Measurements from ENCODE around the gene C1orf105. TPM values are rescaled to one million over a fixed set of nuclear protein-coding genes. Genes with fewer than 3 reads are reported as not detected.
"Not testable (repeated sequence)": the region's sequence is repeated elsewhere in the genome, so short reads cannot be mapped to it uniquely, and the experiment has no call there.

Gene C1orf105
- not detected for total RNA-seq

- Histone ChIP-seq H3K27ac (no peak within 1 kb of the TSS), H3K36me3 (no peaks in the 10 kb centered on the region), H3K27me3 (no peaks in the 10 kb centered on the region), H3K9me3 (no peaks in the 10 kb centered on the region), H3K4me1 (no peaks in the 10 kb centered on the region), H3K4me3 (no peak within 1 kb of the TSS)
- intact Hi-C loops (cut with DNase I; ENCODE audit: low total_unique reads) (no loop called here), in situ Hi-C loops (cut with MboI; ENCODE audit: low pct_ligation_motif_present in 1 of 4, low pct_unique_long_range_greater_than_20kb in 1 of 4, low sequenced_read_pairs in 3 of 4) (loop anchor here in 2 of 4 donors (25.0 kb wide), 3 partner anchors 333 to 608 kb away; no protein-coding TSS in a partner anchor)
- 86 to 100% methylated on average over 1 of the region's 1 CpG for WGBS, 2 donors (ENCODE audit: low coverage in 1 of 2)
- DNase-seq, result no peak
- TF ChIP-seq POLR2AphosphoS5 (IDR thresholded peaks at IDR 0.05), result no peak
- no peak for TF ChIP-seq EP300 (IDR thresholded peaks at IDR 0.05; ENCODE audit: low read depth)
- TF ChIP-seq CTCF (IDR thresholded peaks at IDR 0.05), result no peak
- TF ChIP-seq POLR2A (IDR thresholded peaks at IDR 0.05), result no peak
These were observed at the start of gene C1orf105 for GRCh38 chr1:172420385-172420784. Gene C1orf105, plus strand, starts transcription at chr1:172420685. Its CDS starts 201 bp downstream, at chr1:172420886.

GRCh38 chr1:172371646-172372045 is 48.8 kb upstream of the C1orf105 start:
- H3K36me3 ChIP-seq; H3K4me1 ChIP-seq; in situ Hi-C loops (cut with MboI; ENCODE audit: low pct_ligation_motif_present in 1 of 4, low pct_unique_long_range_greater_than_20kb in 1 of 4, low sequenced_read_pairs in 3 of 4); DNase-seq; H3K27ac ChIP-seq; intact Hi-C loops (cut with DNase I; ENCODE audit: low total_unique reads); H3K4me3 ChIP-seq; H3K27me3 ChIP-seq: not testable (repeated sequence)
- H3K9me3 ChIP-seq, result peaks cover 8 to 12% of the 10 kb centered on the region in 2 donors
- 90 to 94% methylated on average over 1 of the region's 3 CpGs for WGBS, 2 donors (ENCODE audit: low coverage in 1 of 2)

GRCh38 chr1:172373864-172374263 is 46.6 kb upstream of the C1orf105 start:
- H3K36me3 ChIP-seq, result no peaks in the 10 kb centered on the region
- TF ChIP-seq POLR2AphosphoS5 (IDR thresholded peaks at IDR 0.05) (no peak), EP300 (IDR thresholded peaks at IDR 0.05; ENCODE audit: low read depth) (no peak), CTCF (IDR thresholded peaks at IDR 0.05) (no peak), POLR2A (IDR thresholded peaks at IDR 0.05) (no peak)
- 50 to 75% methylated on average over 1 of the region's 1 CpG for WGBS, 2 donors (ENCODE audit: low coverage in 1 of 2)
- intact Hi-C loops (cut with DNase I; ENCODE audit: low total_unique reads), result no loop called here
- H3K9me3 ChIP-seq, result no peaks in the 10 kb centered on the region
- no peaks in the 10 kb centered on the region for H3K4me1 ChIP-seq
- no peak for DNase-seq
- no peak overlapping the region for H3K4me3 ChIP-seq
- H3K27ac ChIP-seq, result no peak overlapping the region
- H3K27me3 ChIP-seq, result no peaks in the 10 kb centered on the region
- in situ Hi-C loops (cut with MboI; ENCODE audit: low pct_ligation_motif_present in 1 of 4, low pct_unique_long_range_greater_than_20kb in 1 of 4, low sequenced_read_pairs in 3 of 4), result no loop called here

- Histone ChIP-seq H3K27me3 (no peaks in the 10 kb centered on the region), H3K36me3 (no peaks in the 10 kb centered on the region), H3K4me1 (peaks cover 0 to under 1% (median under 1%) of the 10 kb centered on the region in 4 donors), H3K9me3 (no peaks in the 10 kb centered on the region), H3K4me3 (no peak overlapping the region), H3K27ac (no peak overlapping the region)
- 69 to 74% methylated on average over 2 of the region's 2 CpGs for WGBS, 2 donors (ENCODE audit: low coverage in 1 of 2)
- DNase-seq, result no peak
- in situ Hi-C loops (cut with MboI; ENCODE audit: low pct_ligation_motif_present in 1 of 4, low pct_unique_long_range_greater_than_20kb in 1 of 4, low sequenced_read_pairs in 3 of 4) (loop anchor here in 1 of 4 donors (25.0 kb wide), 1 partner anchor 188 kb away; no protein-coding TSS in a partner anchor), intact Hi-C loops (cut with DNase I; ENCODE audit: low total_unique reads) (no loop called here)
- TF ChIP-seq POLR2A (IDR thresholded peaks at IDR 0.05) (no peak), POLR2AphosphoS5 (IDR thresholded peaks at IDR 0.05) (no peak), EP300 (IDR thresholded peaks at IDR 0.05; ENCODE audit: low read depth) (no peak), CTCF (IDR thresholded peaks at IDR 0.05) (no peak)
These were observed 45.3 kb upstream of the C1orf105 start for GRCh38 chr1:172375211-172375631.

GRCh38 chr1:172376431-172376830 is 44.1 kb upstream of the C1orf105 start:
- no peak overlapping the region for H3K27ac ChIP-seq
- peaks cover 0 to 13% (median 2%) of the 10 kb centered on the region in 4 donors for H3K4me1 ChIP-seq
- intact Hi-C loops (cut with DNase I; ENCODE audit: low total_unique reads), result no loop called here
- no peaks in the 10 kb centered on the region for H3K9me3 ChIP-seq
- H3K27me3 ChIP-seq, result no peaks in the 10 kb centered on the region
- WGBS, 2 donors (ENCODE audit: low coverage in 1 of 2), result 61 to 68% methylated on average over 2 of the region's 2 CpGs
- DNase-seq, result no peak
- in situ Hi-C loops (cut with MboI; ENCODE audit: low pct_ligation_motif_present in 1 of 4, low pct_unique_long_range_greater_than_20kb in 1 of 4, low sequenced_read_pairs in 3 of 4), result loop anchor here in 1 of 4 donors (25.0 kb wide), 1 partner anchor 189 kb away; no protein-coding TSS in a partner anchor
- H3K36me3 ChIP-seq, result no peaks in the 10 kb centered on the region
- H3K4me3 ChIP-seq, result no peak overlapping the region
- no peak for TF ChIP-seq POLR2A (IDR thresholded peaks at IDR 0.05)
- no peak for TF ChIP-seq CTCF (IDR thresholded peaks at IDR 0.05)
- no peak for TF ChIP-seq POLR2AphosphoS5 (IDR thresholded peaks at IDR 0.05)
- TF ChIP-seq EP300 (IDR thresholded peaks at IDR 0.05; ENCODE audit: low read depth), result no peak

Measured in transverse colon (tissue), 4 donors.